HG03460 (cell line): ENCODE results near the gene HASPIN.
"Not testable (repeated sequence)": the region's sequence is repeated elsewhere in the genome, so short reads cannot be mapped to it uniquely, and the experiment has no call there.

Experiments used
- ATAC-seq: cut with Tn5 transposase; IDR thresholded peaks from one replicate; pipeline ENCODE4 v1.9.1; 2021; ENCODE audit not compliant: unreplicated experiment

HASPIN gene

DNA sequence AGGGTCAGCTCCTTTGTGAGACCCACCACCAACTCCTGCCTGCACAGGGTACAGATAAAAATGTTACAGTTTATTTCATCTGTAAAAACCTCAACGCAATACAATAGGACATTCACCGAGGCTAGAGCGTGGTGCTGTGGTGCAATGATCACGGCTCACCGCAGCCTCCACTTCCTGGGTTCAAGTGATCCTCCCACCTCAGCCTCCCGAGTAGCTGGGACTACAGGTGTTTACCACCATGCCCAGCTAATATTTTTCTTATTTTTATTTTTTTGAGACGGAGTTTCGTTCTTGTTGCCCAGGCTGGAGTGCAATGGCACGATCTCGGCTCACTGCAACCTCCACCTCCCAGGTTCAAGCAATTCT is 11.2 kb downstream of the HASPIN start:
- not testable (repeated sequence) for ATAC-seq

DNA sequence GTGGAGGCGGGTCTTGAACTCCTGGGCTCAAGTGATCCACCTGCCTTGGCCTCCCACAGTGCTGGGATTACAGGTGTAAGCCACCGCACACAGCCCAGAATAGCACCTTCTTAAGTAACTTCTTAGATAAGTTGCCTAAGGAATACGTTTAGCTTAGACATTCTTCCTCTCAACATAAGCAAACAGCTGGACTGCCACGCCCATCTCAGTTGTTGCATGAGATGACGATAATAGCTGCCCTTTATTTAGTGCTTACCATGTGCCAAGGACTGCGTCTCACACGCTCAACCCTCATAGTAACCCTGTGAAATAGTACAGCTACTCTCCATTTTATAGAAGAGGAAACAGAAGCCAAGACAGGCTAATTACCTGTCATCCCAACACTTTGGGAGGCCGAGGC is 11.8 kb downstream of the HASPIN start:
- ATAC-seq, result no peak

DNA sequence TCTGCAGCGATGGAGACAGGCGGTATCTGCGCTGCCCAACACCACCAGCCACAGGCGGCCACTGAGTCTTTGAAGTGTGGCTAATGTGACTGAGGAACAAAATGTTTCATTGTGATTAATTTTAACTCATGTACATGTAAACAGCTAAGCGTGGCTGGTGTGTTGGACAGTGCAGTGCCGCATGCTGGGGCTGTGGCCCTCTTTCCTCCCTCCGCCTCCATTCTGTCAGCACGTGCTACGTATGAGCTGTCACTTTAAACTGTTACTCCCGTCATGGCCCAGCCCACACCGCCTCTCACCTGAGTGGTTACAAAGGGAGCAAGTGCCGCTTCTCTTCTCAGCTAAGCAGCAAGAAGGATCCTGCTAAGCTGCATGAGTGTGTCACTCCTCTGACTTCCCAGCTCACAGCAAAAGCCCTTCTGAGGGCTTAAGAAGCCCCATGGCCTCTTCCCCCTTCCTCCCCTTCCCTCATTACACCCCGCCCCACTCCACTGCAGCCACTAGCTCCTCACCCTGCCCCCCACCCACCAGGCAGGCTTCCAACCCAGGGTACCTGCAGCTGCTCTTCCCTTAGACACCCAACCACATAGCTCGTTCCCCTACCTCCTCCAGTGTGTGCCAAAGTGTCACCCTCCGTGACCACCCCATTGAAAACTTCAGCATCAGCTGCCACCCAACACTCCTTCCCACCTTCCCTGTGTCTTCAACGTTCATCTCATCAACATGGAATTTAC is 15.0 kb downstream of the HASPIN start:
- ATAC-seq, result no peak

DNA sequence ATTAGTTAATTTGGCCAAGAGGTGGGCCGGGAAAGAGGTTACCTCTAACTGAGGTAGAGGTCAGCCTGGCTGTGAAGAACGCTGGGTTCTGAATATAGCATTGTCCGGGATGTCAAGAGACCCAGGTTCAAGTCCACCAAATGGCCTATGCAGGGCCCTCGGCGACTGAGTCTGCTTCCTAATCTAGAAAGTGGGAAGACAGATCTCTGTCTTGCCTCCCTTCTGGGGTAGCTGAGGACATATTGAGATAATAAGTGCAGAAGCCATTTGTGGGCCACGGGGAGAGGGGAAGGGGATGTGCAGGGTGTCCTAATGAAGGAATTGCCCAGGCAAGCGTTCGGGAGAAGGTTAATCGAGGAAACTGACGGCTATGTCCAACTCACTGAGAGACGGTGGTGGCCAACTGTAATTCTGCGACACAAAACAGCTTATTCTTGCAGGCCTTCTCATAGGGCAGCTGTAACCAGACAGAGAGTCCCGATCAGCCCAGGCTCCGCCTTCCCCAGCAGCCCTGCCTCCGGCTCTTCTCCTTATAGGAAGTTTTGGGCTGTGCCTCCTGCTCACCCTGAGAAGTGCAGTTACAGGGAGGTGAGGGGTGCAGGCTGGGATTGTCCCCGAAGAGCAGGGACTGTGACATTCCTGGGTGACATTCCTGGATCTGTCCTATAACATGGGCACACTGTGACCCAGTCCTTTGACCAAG is 15.9 kb downstream of the HASPIN start:
- no peak for ATAC-seq

DNA sequence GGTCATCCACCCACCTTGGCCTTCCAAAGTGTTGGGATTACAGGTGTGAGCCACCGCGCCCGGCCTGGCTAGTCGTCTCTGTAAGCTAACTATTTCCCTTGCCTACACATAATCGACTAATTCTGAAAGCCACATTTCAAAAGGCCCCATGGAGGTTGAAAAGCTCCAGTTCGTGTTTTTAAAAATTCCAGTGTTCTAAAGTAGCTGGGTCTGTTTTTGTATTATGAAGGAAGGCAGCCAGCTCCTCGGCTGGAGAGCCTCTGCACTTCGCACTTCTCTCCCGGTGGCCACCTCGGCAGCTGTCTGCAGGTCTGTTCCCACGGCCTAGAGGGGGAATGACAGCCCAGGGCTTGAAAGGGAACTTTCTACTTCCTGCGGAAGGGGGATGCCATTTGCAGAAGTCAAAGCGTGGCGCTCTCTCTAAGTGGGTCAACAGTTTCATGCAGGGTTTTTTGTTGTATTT is 16.9 kb downstream of the HASPIN start:
- ATAC-seq, result no peak

DNA sequence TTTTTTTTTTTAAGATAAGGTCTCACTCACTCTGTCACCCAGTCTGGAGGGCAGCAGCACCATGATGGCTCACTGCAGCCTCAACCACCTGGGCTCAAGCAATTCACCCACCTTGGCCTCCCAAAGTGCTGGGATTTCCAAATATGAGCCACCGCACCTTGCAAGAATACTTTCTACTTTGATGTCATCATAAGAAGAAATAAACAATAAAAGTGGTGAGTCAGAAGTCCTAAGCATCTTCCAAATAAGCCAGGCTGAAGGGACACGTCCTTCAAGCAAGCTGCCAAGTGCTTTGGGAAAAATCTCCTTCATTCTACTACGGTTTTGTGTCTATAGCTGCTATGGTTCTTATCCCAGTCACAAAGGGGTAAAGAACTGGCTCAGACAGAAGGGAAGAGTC is 20.3 kb downstream of the HASPIN start:
- no peak for ATAC-seq

DNA sequence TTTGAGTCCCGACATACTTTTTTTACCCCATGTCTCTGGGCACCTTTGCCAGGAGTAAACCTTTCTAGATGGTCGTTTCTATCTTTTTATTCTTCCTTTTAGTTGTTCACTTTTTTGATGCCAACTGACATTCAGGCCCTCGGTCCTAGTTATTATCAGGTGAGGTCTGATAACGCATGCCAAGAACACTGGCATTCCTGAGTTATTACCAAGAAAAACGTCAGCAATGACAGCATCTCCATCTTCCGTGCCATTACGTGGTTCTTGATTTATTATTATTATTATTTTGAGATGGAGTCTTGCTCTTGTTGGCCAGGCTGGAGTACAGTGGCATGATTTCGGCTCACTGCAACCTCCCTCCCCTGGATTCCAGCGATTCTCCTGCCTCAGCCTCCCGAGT is 21.4 kb downstream of the HASPIN start:
- ATAC-seq, result no peak

DNA sequence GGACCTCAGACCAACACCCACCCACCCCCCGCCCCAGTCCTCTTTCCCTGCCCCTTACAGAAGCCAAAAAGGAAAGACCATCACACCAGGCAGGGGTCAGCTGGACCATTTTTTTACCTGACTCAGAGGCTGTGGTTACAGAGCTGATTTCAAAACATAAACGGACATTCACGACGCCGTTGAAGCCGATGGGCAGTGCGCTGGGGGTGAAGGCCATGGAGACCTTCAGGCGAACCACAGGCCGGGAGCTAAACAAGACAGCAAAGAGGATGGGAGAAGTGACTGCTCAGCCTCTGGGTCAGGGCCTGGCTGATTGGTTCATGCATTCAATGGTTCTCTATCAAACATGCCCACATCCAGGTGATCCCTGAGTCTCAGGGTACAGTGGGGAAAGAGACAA is 24.1 kb downstream of the HASPIN start:
- no peak for ATAC-seq

DNA sequence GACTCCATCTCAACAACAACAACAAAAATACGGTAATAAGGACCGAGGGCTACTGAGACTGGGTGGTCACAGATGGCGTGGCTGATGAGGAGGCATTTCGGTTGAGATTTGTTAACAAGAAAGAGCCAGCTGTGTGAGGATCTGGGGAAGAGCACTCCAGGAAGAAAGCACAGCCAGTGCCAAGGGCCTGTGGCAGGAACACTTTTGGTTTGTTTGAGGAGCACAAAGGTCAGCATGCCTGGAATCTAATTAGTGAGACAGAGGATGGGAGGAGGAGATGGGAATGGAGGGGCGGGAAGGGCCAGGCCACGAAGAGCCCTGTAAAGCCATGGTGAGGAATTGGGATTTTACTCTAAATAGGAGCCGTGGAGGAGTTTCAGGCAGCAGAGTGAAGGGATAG is 24.9 kb downstream of the HASPIN start:
- no peak for ATAC-seq

DNA sequence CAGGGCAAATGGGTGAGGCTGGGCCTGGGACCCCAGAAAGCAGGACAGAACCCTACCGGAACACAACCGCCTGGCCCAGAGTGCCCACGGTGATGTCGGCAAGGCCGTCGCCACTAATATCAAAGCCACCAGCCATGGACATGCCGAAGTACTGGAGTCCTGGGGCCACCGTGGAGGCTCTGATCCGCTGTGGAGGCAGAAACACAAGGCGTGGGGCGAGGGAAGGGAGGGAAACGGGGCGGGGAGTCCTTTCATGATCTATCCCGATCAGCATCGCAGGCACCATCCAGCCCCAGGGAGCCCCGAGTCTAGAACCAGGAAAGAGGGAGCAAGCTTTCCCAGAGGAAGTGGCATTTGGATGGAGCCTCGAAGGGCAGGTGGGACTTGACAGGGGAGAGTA is 26.6 kb downstream of the HASPIN start:
- no peak for ATAC-seq

DNA sequence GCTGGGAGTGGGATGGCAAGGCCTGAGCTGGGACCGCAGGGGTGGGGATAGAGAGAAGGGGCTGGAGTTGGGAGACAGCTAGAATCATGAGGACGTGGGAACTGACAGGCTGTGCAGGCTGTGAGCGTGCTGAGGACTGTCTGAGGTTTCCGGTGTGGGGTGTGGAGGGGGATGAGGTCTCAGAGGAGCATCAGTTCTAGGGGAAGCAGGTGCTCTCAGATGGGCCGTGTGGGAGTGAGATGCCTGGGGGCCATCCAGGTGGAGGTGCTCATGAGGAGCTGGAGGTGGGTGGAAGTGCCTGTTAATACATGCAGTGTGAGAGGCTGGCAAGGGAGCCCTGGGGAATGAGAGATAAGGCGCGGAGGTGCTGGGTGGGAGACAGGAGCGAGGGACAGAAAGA is 27.2 kb downstream of the HASPIN start:
- ATAC-seq, result no peak

DNA sequence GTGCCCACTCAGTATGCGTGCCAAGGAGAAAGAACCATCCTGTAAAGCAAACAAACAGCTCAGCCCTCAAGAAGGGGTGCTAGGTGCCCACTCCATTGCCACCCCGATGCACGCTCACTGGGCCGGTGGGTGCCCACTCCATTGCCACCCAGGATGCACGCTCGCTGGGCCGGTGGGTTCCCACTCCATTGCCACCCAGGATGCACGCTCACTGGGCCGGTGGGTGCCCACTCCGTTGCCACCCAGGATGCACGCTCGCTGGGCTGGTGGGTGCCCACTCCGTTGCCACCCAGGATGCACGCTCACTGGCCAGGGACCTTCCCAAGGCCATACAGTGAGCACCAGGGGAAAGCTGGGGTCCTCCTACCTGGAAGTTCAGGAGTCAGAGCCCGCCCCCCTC is 28.1 kb downstream of the HASPIN start:
- ATAC-seq, result no peak

DNA sequence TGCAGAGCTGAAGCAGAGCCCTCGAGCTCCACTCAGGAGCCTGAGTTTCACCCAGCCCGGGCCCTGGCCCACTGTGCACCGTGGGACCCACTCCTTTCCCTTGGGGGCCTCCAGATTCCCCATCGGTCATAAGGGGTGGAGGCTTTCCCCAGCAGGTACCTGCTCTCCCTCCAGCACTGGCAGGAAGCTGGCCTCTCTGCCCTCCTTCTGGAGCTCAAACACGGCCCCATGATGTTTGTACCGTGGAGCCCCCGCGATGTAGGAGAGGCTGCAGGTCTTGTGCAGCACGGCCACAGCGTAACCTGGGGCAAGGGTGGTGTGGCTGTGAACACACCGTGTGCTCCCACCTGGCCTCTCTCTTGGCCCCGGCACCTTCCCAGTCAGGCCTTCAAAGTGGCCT is 29.9 kb downstream of the HASPIN start:
- ATAC-seq, result no peak

DNA sequence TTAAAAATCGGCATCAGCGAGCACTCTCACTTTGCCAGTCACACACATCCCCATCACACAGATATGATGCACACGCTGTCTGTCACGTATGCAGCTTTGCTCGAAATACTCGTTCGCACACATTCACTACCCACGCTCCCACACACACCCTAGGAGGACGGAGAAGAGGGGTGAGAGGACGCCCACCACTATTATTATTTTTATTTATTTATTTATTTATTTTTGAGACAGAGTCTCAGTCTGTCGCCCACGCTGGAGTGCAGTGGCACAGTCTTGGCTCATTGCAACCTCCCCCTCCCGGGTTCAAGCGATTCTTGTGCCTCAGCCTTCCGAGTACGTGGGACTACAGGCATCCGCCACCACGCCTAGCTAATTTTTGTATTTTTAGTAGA is 30.4 kb downstream of the HASPIN start:
- ATAC-seq, result no peak

DNA sequence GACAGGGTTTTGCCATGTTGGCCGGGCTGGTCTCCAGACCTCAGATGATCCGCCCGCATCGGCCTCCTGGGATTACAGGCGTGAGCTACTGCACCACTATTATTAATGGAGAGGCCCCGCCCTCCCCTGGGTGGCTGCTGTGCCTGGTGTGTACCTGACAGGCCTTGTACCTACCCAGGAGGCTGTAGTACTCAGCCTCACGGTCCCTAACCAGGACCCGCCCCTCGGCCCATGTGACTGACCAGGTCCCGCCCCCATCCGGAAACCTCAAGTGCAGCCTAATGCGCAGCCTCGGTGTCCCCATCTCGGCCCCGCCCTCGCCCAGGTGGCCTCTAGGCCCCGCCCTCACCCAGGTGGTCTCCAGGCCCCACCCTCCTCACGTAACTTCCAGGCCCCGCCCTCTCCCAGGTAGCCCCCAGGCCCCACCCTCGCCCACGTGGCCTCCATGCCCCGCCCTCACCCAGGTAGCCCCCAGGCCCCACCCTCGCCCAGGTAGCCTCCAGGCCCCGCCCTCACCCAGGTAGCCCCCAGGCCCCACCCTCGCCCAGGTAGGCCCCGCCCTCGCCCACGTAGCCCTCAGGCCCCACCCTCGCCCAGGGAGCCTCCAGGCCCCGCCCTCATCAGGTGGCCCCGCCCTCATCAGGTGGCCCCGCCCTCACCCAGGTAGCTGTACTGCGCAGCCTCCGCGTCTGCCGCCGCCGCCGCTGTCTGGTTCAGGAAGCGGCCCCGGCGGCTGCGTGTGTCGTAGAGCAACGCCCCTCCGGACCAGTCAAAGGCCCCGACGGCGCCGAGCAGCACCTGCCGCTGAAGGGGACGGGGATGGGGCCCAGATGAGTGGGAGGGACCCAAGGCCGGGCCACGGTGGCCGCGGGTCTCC is 31.0 kb downstream of the HASPIN start:
- no peak for ATAC-seq

DNA sequence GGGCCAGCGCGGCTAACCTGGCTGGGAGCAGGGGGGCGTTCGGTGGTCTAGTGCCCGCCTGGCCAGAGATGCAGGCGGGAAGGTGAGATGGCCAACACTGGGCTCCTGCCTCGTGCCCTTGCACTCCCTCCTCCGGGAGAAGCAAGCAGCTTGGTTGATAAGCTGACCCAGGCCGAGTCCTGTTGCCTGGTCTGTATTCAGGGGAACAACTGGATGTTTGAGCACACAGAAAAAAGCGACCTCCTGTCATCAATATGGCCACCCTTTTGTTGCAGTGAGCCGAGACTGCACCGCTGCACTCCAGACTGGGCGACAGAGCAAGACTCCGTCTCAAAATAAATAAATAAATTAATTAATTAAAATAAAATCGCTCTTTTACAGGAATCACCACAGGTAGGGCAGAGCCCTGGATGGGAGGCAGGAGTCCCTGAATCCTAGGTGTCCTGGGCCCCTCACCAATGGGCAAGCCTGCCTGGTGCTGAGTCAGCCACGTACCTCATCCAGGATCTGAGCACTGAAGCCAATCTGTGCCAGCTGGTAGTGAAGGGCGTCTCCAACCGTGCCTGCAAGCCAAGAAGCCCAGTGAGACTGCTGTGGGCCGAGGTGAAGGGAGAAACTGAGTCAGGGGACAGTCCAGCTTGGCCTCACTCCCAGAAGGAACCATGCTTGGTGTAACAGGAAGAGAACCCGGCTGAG is 31.8 kb downstream of the HASPIN start:
- ATAC-seq, result no peak

DNA sequence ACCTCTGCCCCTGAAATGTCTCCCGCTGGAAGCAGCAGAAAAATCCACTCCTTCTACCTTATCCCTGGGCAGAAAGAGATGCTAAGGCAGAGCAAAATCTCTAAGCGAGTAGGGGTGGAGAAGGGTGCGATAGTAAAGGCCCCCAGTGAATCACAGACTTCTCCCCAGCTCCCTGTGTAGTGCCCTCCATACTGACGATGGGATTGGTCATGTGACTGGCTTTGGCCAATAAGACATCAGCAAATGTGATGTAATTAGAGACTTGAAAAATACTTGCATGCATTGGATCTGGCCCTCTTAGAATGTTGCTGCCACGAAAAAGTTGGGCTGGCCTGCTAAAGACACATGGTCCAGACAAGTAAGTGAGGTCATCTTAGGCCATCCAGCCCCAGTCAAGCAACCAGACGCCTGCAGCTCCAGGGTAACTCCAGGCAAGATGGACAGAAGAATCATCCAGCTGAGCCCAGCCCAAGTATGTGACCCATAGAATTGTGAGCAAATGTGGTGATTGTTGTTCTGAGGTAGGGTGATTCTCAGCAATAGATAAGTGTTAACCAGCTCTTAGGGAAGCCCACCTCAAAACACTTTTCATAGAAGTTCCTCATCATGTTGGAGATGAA is 36.0 kb downstream of the HASPIN start:
- ATAC-seq, result no peak

DNA sequence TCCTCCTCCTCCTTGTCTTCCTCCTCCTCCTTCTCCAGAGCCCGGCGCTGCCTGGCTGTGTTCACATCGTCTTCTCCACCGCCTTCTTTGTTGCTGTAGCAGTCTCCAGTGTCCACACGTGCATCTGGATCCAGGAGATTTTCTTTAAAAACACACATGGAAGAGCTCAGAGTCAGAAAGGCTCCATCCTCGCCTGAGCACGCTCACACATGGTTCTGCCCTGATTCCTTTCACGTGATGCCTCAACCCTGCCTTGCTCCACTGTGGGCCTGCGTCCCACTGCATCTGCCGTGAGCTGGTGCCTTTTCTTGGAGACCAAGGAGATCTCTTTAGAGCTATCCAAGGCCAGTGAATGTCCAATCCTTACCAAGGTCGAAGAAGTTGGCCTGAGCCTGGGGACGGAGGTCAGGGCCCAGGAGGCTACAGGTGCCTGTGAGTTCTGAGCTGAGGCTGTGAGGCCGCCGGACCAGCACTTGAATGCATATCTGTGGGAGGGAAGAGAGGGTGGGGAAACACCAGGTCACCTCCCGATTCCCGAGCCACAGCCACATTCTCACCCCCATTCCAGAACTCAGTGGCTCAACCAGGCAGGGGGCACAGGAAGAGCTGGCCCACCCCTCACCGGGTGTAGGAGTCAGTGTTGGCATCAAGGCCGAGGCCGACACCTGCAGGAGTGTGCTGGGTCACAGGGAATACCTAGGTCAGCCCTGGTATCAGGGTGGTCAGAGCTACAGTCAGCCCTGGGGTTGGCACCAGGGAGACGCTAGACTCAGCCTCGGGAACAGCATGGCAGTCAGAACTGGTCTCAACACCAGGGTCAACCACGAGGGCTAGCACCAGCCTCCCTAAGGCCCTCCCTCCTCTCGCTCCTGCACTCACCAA is 37.6 kb downstream of the HASPIN start:
- no peak for ATAC-seq

DNA sequence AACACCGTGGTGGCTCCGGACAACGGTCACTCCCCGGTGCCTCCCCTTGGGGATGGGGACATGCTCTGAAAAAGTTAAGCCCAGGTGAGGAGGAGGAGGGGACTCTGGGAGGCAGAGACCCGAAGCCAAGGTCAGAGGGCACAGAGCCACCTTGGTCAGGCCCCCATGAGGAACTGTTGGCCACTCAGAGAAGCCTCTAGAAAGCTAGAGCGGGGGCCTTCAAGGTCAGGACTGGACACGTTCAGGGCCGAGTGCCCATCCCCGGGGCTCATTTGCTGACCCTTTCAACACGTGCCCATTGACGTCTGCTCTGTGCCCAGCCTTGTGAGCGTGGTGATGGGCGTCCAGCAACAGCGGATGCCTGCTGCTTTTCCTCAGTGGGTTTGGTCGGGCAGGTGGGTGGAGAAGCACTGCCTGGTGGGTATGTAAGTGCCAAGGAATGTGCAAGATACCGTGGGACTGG is 38.2 kb downstream of the HASPIN start:
- ATAC-seq, result no peak
